Muscle layer of duodenum (tissue), 2 donors: ENCODE data around the gene FLNB.

Source experiments
- H3K27ac ChIP-seq: one replicate; pipeline ENCODE4 v1.7.0; 2013; ENCODE audit warnings: mild to moderate bottlenecking, low read length
- H3K27me3 ChIP-seq: one replicate; pipeline ENCODE4 v1.7.0; 2013; ENCODE audit warnings: low read depth, mild to moderate bottlenecking, control low read depth, low read length
- H3K36me3 ChIP-seq, 2 donors: one replicate each; pipeline ENCODE4 v1.7.0; 2013; ENCODE audit warnings: low read length in 2 of 2, control low read depth in 1 of 2, mild to moderate bottlenecking in 1 of 2; ENCODE audit not compliant: insufficient read depth in 2 of 2, control insufficient read depth in 1 of 2
- H3K4me1 ChIP-seq, 2 donors: one replicate each; pipeline ENCODE4 v1.7.0; 2013; ENCODE audit warnings: low read length in 2 of 2, mild to moderate bottlenecking in 2 of 2, control low read depth in 1 of 2, moderate library complexity in 1 of 2; ENCODE audit not compliant: insufficient read depth in 2 of 2, control insufficient read depth in 1 of 2
- H3K4me3 ChIP-seq, 2 donors: one replicate each; pipeline ENCODE4 v1.7.0; 2013; ENCODE audit warnings: low read length in 2 of 2, low read depth in 1 of 2, mild to moderate bottlenecking in 1 of 2
- H3K9me3 ChIP-seq, 2 donors: one replicate each; pipeline ENCODE4 v1.7.0; 2013; ENCODE audit warnings: low read length in 2 of 2, control low read depth in 1 of 2, mild to moderate bottlenecking in 1 of 2; ENCODE audit not compliant: control insufficient read depth in 1 of 2
- donor health status: healthy.

Gene FLNB

GRCh38 chr3:58176827-58177489, 168.7 kb downstream of the FLNB start:
- no peaks in the 10 kb centered on the region for H3K27me3 ChIP-seq
- H3K4me1 ChIP-seq = peaks cover 14 to 33% of the 10 kb centered on the region in 2 donors
- H3K27ac ChIP-seq = no peak overlapping the region
- H3K9me3 ChIP-seq = no peaks in the 10 kb centered on the region
- H3K36me3 ChIP-seq = no peaks in the 10 kb centered on the region
- no peak overlapping the region for H3K4me3 ChIP-seq

DNA sequence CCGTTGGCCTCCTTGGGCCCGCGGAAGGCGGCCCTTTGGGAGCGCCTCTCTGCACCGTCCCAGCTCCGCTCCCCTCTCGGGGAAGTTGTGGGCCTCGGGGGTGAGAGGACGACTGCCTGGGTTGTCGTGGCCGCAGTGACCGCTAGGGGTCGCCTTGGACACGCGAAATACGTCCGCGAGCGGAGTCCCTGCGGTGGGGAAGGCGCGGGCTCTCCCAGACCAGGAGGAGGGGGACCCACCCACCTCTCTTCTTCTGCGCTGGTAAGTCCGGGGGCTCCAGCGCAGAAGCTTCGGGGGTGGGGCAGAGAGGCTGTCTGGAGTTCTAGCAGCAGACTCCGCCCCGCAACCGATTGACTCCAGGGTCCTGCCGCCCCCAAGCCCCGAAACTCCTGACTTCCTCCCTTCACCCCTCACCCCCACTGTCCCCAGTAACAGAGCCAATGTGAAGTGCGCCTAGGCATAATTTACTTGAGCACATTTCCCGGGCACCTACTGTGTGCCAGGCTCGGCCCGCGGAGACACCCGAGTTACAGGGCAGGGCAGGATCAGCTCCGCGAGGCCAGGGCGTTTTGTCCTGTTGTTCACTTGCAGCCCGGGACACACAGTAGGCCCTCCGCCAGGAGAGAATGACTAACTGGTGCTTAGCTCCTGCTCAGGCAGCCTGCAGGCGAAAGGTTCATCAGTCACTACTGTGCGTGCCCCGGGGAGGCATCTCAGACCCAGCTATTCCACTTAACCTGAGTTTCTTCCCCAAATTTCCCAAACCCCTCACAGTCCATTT, 169.7 kb downstream of the FLNB start:
- Histone ChIP-seq H3K4me1 (peaks cover 14 to 33% of the 10 kb centered on the region in 2 donors), H3K4me3 (peak overlapping the region; percentile 21 to 54), H3K27ac (no peak overlapping the region), H3K36me3 (no peaks in the 10 kb centered on the region), H3K9me3 (no peaks in the 10 kb centered on the region), H3K27me3 (no peaks in the 10 kb centered on the region)

DNA sequence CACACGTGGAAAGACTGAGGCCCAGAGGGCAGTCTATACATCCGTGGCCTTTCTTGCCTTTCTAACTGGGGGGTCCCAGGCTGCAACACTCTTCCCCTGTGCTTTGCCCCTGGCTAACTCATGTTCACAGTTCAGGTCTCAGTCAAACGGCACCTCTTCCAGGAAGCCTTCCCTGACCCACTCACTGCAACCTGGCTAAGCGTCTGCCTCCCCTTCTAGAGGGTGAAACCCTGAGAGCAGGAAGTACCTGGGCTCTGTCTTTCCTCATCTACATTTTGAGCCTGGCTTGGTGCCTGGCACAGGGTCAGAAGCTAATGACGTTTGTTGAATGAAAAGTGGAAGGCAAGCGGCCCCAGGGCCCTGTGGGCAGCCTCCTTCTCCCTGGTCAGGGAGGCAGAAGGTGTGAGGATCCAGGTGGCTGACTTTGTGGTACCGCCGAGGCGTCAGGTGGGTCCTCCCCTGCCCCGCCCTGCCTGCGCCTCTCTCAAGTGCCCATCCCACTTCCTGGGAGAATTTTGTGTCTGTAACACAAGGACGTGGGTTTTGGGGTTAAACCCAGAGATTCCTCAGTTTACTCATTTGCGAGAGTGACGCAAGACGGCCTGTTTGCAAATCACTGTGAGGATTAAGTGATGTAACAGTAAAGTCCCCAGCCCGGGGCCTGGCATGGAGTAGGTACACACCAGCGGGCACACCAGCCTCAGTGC, 170.5 kb downstream of the FLNB start:
- H3K4me1 ChIP-seq = peaks cover 14 to 33% of the 10 kb centered on the region in 2 donors
- no peaks in the 10 kb centered on the region for H3K27me3 ChIP-seq
- H3K4me3 ChIP-seq = peak overlapping the region in 1 of 2 donors; percentile 21
- no peaks in the 10 kb centered on the region for H3K36me3 ChIP-seq
- H3K9me3 ChIP-seq = no peaks in the 10 kb centered on the region
- no peak overlapping the region for H3K27ac ChIP-seq

- no peak overlapping the region for H3K4me3 ChIP-seq
- H3K4me1 ChIP-seq = peaks cover 14 to 27% of the 10 kb centered on the region in 2 donors
- H3K36me3 ChIP-seq = no peaks in the 10 kb centered on the region
- no peak overlapping the region for H3K27ac ChIP-seq
- no peaks in the 10 kb centered on the region for H3K27me3 ChIP-seq
- H3K9me3 ChIP-seq = no peaks in the 10 kb centered on the region
These were observed 171.2 kb downstream of the FLNB start for GRCh38 chr3:58179235-58180098.

- H3K27ac ChIP-seq = no peak overlapping the region
- H3K27me3 ChIP-seq = no peaks in the 10 kb centered on the region
These were observed 172.1 kb downstream of the FLNB start for GRCh38 chr3:58180099-58180880.

DNA sequence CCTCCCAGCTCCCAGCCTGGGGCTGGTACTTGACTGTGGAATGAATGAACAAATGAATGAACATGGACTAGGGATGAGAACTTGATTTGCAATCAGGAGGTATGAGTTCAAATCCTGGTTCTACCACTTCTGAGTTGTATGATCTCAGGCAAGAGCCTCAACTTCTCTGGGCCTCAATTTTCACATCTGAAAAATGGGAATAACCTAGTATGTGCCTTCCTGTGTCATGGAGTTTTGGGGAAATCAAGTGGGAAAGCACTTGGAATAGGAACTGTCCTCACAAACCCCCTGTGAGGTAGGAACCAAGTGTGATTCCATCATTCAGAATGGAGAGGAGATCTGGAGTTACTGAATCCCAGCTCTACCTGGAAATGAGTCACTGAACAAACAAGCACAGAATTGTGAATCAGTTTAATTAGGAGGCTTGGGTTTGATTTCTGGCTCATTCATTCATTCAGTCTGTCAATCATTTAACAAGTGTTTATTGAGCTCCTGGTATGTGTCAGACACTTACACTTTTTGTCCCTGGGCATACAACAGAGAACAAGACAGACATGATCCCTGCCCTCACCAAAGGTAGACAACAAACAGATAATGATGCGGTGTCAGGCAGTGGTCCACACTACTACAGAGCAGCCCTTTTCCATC, 172.8 kb downstream of the FLNB start:
- no peaks in the 10 kb centered on the region for H3K27me3 ChIP-seq
- peaks cover 1 to 12% of the 10 kb centered on the region in 2 donors for H3K4me1 ChIP-seq
- H3K27ac ChIP-seq = no peak overlapping the region
- no peaks in the 10 kb centered on the region for H3K36me3 ChIP-seq
- H3K9me3 ChIP-seq = no peaks in the 10 kb centered on the region
- H3K4me3 ChIP-seq = no peak overlapping the region

More at GRCh38 chr3:58180099-58180880, 172.1 kb downstream of the FLNB start:
- peaks cover 9 to 18% of the 10 kb centered on the region in 2 donors for H3K4me1 ChIP-seq
- H3K9me3 ChIP-seq = no peaks in the 10 kb centered on the region
- no peak overlapping the region for H3K4me3 ChIP-seq
- H3K36me3 ChIP-seq = no peaks in the 10 kb centered on the region

GRCh38 chr3:58183221-58183620, 175.0 kb downstream of the FLNB start:
- no peak overlapping the region for H3K4me3 ChIP-seq
- H3K27me3 ChIP-seq = no peaks in the 10 kb centered on the region
- H3K9me3 ChIP-seq = no peaks in the 10 kb centered on the region
- H3K4me1 ChIP-seq = peaks cover 0 to 6% of the 10 kb centered on the region in 2 donors
- H3K36me3 ChIP-seq = no peaks in the 10 kb centered on the region
- no peak overlapping the region for H3K27ac ChIP-seq

GRCh38 chr3:58183891-58184290, 175.7 kb downstream of the FLNB start:
- Histone ChIP-seq H3K9me3 (no peaks in the 10 kb centered on the region), H3K27me3 (no peaks in the 10 kb centered on the region), H3K4me1 (no peaks in the 10 kb centered on the region), H3K27ac (no peak overlapping the region), H3K36me3 (no peaks in the 10 kb centered on the region), H3K4me3 (no peak overlapping the region)

DNA sequence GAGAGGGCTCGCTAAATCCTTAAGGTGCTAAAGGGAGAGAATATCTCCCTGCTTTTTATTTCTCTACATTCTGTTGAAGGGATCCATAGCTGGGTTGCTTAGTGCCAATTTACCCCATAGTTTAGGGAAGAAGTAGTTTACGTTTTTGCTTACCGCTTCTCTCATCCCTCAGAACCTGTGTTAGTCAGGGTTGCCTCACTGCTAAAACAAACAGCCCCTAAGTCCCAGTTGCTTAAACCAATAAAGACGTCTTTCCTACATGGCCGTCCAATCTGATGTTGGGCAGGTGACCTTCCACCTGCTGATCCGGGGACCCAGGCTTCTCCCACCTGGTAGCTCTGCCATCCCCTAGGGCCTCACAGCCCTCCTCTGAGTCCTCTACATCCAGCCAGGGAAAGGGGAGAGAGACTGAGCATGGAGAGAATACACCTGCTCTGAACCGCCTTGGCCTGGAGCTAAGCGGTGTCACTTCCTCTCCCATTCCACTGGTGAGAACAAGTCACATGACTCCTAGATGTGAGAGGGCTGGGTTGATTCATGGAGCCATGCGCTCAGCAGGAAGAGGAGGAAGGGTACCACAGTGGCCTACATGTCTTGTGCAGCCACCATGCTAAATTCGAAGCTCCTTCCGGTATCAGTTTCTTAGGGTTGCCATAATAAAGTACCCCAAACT, 176.2 kb downstream of the FLNB start:
- Histone ChIP-seq H3K4me3 (no peak overlapping the region), H3K36me3 (no peaks in the 10 kb centered on the region), H3K9me3 (no peaks in the 10 kb centered on the region), H3K27me3 (no peaks in the 10 kb centered on the region), H3K27ac (no peak overlapping the region), H3K4me1 (no peaks in the 10 kb centered on the region)

GRCh38 chr3:58184982-58185360, 176.7 kb downstream of the FLNB start:
- H3K4me1 ChIP-seq = no peaks in the 10 kb centered on the region
- H3K27me3 ChIP-seq = no peaks in the 10 kb centered on the region

More at GRCh38 chr3:58184982-58185360, 176.7 kb downstream of the FLNB start:
- no peaks in the 10 kb centered on the region for H3K36me3 ChIP-seq
- H3K9me3 ChIP-seq = no peaks in the 10 kb centered on the region
- H3K4me3 ChIP-seq = no peak overlapping the region
- H3K27ac ChIP-seq = no peak overlapping the region
